Activated CD4-positive, alpha-beta T cell treated with anti-CD3 and anti-CD28 coated beads for 4 hours (primary cell): ENCODE data around the gene IRX5.

Source experiments
- DNase-seq, 2 donors: peaks; one replicate each; pipeline ENCODE4 v3.0.0-alpha.2; 2020

IRX5 gene

DNA sequence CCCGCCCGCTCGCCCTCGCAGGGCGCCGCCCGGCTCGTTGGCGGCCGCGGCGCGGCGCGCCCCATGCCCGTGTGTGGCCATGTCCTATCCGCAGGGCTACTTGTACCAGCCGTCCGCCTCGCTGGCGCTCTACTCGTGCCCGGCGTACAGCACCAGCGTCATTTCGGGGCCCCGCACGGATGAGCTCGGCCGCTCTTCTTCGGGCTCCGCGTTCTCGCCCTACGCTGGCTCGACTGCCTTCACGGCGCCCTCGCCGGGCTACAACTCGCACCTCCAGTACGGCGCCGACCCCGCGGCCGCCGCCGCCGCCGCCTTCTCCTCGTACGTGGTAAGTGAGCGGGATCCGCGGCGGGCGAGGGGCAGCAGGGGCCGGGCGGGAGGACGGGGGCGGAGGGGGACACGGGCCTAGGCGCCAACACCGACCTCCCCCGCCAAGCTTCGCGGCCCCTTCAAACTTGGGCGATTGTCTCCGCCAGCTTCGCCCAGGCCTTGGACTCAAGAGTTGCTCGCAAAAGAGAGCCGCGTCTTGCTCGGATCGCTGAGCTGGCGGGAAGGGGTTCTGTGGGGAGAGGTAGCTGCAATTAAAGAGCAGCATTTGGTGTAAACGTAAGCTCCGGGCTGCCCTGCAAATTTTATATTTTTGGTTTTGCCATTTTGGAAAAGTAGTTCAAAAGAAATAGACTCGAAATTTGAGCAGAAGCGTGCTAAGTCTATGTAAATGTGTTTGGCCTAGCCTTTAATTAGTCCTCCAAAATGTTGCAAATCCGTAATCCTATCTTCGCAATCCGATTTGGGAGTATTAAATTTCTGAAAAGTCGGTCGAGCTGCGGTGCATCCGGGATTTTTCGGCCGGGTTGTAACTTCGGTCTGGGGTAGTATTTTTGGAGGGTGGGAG lies 702 bp downstream of the IRX5 start:
- no peak for DNase-seq

DNA sequence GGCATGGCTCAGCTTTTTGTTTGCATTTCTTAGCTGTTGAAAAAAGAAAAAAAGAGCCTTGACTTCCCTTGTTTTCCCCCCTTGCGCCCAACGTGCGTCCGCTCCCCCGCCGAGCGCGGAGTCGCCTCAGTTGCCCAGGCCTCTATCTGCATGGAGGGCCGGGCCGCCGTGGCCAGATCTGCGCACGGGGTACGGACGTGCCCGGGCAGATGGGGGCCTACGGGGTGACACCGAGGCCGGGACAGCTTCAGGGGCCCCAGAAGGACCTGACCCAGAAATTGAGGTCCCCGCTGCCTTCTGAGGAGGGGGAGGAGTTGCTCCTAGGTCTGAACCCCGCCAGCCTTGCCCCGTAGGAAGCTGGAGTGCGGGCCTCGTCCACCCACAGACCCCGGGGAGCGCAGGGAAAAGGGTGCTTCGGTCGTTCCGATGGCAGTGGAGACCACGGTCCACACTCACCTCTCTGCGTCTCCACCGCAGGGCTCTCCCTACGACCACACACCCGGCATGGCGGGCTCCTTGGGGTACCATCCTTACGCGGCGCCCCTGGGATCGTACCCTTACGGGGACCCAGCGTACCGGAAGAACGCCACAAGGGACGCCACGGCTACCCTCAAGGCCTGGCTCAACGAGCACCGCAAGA lies 1.5 kb downstream of the IRX5 start:
- no peak for DNase-seq

GRCh38 chr16:54932737-54933254 lies 2.1 kb downstream of the IRX5 start:
- DNase-seq = no peak

- no peak for DNase-seq
These were observed 2.8 kb downstream of the IRX5 start for GRCh38 chr16:54933281-54934011.

- DNase-seq = no peak
These were observed 4.0 kb downstream of the IRX5 start for GRCh38 chr16:54934481-54935265.

DNA sequence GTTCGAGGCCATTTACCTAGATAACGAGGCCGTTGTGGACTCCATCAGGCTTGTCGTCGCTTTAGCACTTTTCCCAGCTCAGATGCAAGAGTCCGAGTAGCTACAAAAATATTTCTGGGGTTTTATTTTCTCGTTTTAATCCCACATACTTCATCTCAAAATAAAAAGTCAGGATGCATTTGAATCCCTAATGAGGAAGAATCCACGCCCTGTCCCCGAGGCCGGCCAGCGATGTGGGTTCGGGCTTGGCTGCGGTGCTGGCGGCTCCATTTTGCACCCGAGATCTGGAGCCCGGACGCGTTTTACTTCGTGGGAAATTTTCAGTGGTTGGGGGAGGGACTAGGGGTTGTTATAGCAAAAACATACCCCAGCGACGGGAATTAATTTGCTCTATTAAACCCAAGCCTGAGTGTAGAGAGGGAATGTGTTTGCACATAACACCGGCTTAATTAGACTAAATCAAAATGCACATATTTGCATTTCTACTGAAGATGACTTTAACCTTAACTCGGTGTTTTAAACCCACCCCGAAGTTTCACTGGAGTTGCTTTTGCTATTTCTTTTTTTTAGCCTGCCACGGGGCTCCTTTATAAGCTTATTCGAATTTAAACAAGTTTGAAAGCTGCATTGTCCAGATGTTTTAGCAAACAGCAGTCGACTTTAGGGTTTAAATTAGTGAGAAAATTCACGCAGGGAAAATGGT lies 4.8 kb downstream of the IRX5 start:
- no peak for DNase-seq

DNA sequence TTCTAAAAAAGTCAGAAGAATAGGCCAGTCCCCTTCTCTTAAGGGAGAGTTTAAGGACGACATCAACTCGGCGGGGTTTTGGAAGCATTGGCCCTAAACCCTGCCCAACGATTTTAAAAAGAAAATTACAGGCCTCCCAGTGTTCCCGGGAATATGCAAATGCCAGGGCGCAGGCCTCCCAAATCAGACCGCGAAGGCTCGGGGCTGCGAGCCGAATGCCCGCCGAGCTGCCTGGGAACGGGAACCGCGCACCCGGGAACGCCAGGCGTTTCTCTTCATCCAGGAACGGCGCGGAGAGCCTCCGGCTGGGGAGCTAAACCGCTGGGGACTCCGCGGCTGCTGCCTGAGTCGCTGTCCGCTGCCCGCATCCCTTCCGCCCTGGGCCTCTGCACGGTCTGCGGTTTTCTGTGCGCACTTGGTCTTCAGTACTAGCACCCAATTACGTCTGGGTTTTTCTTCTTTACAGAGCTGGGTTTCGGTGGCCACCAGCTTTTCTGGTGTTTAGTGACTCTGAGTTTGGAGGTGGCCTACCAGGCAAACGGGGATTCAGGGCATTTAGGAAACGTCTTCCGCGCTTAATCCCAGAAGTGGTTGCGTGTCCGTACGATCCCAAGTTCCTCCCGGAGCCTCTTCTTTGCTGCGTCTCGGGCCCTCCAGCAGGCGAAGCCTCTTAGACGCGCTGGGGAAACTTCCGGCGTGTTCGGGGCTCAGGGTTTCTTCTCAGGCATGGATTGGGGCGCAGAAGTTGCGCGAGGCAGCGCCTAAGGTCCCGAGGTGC lies 5.7 kb downstream of the IRX5 start:
- DNase-seq = no peak

DNA sequence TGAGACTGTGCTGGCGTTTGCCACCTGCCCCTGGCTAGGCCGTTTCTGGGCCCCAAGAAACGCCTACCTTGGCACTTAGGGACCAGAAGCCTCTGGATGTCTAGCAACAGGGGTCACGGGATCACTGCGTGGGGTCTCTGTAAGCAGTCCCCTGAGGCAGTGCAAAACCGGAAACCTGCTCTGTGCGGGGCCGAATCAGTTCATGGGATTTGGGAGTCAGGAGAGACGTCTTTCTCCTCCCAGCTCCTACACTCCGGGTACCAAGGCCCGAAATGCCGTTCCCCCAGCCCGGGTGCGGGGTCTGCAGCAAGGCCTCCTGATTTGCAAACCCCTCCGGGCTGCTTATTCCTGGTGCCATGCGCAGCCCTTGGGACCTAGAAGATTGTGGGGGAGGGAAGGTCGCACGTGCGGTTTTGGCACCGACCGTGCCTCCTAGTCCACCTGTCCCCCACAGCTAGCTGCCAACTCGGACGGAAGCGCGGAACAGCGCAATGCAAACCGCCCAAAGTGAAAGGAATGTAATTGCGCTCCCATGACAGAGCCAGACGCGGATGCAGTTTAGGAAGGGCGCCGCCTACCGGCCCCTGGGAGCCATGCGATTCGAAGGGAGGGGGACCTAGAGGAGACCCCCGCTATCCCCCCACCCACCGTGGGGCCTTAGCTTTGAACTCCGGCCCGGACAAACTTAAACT lies 6.5 kb downstream of the IRX5 start:
- DNase-seq = no peak

- DNase-seq = no peak
These were observed 7.1 kb downstream of the IRX5 start for GRCh38 chr16:54937671-54938211.

GRCh38 chr16:54938212-54939028 lies 7.8 kb downstream of the IRX5 start:
- no peak for DNase-seq

DNA sequence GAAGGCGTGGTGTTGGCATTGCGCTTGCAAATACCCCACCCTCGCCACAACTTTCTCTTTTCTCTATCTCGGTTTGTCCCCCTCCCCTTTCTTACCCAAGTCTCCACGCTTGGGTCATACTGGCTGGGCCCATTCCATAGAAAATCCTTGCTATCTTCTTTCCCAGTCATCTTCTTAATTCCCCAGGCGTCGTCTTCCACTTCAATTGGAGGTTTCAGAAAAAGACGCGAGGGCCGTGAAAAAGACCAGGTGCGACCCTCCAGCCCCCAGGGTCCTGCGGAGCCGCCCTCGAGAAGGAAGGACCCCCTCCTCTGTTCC lies 8.3 kb downstream of the IRX5 start:
- DNase-seq = no peak

DNA sequence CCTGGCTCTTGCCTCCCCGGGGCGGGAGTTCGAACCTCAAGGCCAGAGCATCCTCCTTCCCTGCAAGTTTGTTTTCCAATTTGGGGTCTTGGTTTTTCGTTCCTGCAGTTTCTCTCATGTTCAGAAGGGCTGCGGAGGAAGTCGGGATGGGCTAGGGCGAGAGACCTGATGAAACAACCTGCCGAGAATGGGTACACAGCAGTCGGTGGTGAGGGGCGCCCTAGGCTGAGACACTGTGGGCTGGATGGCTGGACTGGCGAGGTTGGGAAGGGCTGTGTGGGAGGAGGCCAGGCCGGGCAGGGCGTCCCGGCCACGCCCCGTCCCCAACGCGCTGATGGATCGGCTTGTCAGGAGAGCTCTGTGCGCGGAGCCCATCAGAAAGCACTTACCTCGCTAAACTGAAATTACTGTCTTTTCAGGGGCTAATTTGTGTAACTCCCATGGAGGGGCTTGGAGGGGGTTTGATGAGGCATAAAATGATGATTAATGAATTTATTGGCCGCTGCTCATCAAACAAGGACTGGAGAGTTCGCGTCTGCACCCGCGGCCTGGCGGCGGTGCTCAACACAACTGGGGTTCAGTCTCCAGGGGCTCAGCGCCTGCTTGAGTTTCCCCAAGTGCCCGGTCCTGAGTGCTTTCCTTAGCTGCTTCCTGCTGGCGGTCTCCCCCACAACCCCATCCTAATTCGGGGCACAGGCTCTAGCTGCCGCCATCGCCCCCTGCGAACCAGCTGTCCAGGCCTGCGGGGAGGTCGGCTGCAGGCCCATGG lies 9.0 kb downstream of the IRX5 start:
- no peak for DNase-seq

DNA sequence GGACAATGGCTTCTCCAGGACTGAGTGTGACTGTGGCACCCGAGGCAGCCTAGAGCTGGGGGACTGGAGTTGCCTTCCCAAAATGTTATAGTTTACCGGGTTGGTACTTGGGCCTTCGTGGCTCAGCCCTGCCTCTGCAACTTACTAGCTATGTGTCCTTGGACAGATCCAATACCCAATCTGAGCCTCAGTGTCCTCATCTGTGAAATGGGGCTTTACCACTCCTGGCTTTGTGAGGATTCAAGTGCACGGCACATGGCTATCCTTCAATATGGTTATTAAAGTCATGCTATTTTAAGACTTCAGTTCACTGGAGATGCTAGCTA lies 9.6 kb downstream of the IRX5 start:
- DNase-seq = no peak

- no peak for DNase-seq
These were observed 11.8 kb downstream of the IRX5 start for GRCh38 chr16:54942353-54942943.

DNA sequence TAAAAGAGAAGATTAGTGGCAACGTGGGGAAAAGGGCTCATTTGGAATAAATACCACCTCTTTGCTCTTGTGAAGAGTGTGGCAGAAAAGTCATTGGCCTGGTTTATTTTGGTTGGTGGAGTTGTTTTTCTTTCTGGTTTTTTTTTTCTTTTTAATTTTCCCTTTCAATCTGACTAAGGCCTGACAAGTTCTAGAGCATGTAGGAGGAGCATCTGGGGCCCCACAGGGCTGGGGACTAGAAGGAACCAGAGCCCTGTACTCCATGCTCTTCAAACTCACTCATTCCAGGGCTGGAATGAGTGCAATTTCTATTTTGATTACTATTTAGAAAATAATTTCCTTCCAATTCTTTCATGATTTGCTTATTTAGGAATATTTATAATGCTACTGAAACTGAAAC lies 13.3 kb downstream of the IRX5 start:
- DNase-seq = no peak

- no peak for DNase-seq
These were observed 14.4 kb downstream of the IRX5 start for GRCh38 chr16:54945063-54945462.

DNA sequence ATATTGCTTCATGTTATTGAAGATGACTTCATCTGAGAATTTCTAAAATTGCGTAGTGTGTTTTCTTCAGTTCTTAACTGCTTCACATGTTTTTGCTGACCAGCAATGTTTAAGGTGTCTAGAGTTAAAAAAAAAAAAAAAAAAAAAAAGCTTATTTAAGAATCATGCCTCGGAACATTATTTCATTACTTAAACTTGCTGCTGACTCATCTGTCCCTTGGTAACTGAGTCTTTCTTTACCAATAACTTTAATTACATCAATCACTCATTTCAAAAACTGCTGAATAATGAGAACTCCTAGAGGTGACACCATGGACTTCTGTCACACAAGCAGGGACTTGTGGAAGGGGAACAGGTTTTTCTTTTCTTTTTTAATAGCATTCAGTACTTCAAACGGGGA lies 16.2 kb downstream of the IRX5 start:
- no peak for DNase-seq

GRCh38 chr16:54947616-54948015 lies 17.0 kb downstream of the IRX5 start:
- DNase-seq = no peak

GRCh38 chr16:54952195-54952594 lies 21.5 kb downstream of the IRX5 start:
- no peak for DNase-seq
